PC-9 (cell line): ENCODE measurements around the gene TTLL5.

Source experiments
- EZH2 ChIP-seq: fragments of 200-600 bp; sonication (generic); IDR thresholded peaks from 2 replicates; pipeline ENCODE4 v1.8.0; 2017; ENCODE audit warnings: antibody characterized with exemption, low read depth
- TF ChIP-seq, protein P1 (sequence below): fragments of 200-600 bp; sonication (generic); conservative IDR thresholded peaks from 2 replicates; pipeline ENCODE4 v1.6.1; 2017; ENCODE audit warnings: mixed run types, antibody characterized with exemption, mild to moderate bottlenecking, moderate library complexity

GRCh38 chr14:75714991-75715390, 53.9 kb downstream of the TTLL5 start:
- TF ChIP-seq, protein P1, sequence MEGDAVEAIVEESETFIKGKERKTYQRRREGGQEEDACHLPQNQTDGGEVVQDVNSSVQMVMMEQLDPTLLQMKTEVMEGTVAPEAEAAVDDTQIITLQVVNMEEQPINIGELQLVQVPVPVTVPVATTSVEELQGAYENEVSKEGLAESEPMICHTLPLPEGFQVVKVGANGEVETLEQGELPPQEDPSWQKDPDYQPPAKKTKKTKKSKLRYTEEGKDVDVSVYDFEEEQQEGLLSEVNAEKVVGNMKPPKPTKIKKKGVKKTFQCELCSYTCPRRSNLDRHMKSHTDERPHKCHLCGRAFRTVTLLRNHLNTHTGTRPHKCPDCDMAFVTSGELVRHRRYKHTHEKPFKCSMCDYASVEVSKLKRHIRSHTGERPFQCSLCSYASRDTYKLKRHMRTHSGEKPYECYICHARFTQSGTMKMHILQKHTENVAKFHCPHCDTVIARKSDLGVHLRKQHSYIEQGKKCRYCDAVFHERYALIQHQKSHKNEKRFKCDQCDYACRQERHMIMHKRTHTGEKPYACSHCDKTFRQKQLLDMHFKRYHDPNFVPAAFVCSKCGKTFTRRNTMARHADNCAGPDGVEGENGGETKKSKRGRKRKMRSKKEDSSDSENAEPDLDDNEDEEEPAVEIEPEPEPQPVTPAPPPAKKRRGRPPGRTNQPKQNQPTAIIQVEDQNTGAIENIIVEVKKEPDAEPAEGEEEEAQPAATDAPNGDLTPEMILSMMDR = no peak
- TF ChIP-seq EZH2 = no peak
